Measurements from ENCODE around the gene IL5RA.

The IL5RA gene

GRCh38 chr3:3107181-3107580 lies 3.0 kb downstream of the IL5RA start:
- DNase-seq (ENCODE audit: low read depth), result no peak

DNA sequence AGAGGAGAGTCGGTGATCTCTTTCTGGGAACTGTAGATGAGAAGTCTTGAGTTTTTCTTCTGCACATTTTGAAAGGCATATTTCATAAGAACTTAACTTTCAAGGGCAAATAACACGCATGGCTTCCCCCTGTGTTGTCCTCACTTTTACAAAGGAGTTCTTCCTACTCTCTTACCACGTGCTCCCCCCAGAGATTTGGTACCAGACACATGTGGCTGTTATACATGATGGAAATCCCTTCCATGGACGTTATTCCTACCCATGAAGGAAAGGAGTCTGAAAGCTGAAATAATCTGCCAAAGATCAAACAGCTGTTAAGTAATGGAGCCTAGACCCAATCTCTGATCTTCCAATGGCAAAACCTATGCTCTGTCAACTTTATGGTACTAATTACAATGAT lies 4.4 kb downstream of the IL5RA start:
- no peak for DNase-seq (ENCODE audit: low read depth)

DNA sequence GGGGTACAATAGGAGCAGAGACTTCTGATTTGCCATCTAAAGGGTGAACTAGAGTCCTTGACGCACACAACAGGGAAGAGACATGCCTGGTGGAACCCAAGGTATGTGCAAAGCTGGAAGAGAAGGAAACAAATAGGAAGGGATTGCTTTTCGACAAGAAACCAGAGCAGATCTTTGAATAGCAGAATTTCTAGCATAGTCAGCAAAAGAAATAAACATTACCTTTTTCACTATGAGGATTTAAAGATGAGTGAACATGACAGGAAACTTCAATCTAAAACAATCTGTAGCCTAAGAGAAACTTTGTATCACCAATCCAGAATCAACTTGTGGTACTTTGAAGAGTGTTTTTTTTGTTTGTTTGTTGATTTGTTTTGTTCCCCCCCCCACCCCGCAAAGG lies 4.9 kb downstream of the IL5RA start:
- DNase-seq (ENCODE audit: low read depth), result no peak

DNA sequence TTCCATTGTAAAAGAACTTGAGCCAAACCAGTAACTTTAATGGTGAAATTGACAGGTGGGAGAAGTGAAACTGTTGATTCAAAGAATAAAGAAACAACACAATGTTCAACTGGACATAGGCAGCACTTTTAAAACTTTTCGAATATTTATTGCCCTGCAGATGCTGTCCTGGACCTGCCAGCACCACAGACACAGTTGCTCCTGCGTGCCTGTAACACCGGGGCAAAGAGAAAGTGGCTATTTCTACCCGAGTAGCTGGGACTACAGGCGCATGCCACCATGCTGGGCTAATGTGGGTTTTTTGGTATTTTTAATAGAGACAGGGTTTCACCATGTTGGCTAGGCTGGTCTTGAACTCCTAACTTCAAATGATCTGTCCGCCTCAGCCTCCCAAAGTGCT lies 7.4 kb downstream of the IL5RA start:
- no peak for DNase-seq (ENCODE audit: low read depth)

- no peak for DNase-seq (ENCODE audit: low read depth)
Observed at GRCh38 chr3:3101660-3102458, 8.3 kb downstream of the IL5RA start.

GRCh38 chr3:3097958-3098357 lies 12.2 kb downstream of the IL5RA start:
- no peak for DNase-seq (ENCODE audit: low read depth)

DNA sequence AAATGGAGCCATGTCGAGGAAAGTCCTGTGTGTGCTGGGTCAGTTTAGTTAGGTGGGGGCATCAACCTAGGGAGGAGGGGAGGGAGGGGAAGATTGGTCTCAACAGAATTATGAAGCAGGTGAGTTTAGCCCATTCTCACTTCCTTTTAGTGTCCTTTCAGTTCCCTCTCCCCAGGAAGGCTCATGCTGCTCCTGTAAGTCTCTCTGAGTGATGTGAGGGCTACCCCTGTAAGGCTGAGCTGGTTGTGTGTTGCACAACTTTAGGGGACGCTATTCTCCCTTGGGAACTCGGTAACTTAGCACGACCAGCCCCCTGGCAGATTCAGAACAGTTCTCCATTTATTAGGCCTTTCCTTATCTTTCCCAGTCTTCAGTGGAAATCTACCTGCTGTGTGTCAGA lies 21.2 kb downstream of the IL5RA start:
- no peak for DNase-seq (ENCODE audit: low read depth)

GRCh38 chr3:3087716-3088465 lies 22.3 kb downstream of the IL5RA start:
- DNase-seq (ENCODE audit: low read depth), result no peak

DNA sequence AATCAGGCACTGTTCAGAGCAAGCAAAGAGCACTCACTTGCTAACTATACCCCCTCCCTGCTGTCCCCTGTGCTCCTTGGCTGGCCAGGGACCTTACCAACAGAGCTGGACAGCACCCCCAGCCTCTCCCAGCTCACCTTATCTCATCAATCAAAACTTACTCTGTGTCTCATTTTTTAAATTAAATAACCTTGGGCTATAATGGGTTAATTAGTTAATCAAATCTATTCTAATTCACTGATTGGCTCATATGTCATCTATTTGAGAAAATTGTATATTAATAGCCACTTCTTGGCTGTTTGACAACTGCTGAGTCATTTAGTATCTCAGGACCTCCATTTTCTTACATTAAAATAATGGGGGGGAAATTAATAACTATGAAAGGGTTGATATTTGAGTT lies 22.9 kb downstream of the IL5RA start:
- DNase-seq (ENCODE audit: low read depth), result no peak

DNA sequence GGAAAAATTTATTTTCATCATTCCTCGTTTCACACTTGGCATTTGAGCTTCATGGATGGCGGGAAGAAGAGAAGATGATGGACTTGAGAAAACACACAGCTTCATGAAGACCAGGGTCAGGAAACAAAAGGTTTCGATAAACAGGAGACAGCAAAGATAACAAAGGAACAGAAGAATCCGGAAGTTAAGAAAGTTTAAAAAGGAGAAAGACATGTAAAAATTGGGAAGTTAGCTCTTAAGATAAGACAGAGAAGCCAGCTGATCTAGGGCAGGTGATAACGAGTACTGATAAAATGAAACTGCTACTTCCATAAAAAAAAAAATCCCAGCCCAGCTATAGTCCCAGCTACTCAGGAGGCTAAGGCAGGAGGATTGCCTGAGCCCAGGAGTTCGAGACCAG lies 23.9 kb downstream of the IL5RA start:
- DNase-seq (ENCODE audit: low read depth), result no peak

DNA sequence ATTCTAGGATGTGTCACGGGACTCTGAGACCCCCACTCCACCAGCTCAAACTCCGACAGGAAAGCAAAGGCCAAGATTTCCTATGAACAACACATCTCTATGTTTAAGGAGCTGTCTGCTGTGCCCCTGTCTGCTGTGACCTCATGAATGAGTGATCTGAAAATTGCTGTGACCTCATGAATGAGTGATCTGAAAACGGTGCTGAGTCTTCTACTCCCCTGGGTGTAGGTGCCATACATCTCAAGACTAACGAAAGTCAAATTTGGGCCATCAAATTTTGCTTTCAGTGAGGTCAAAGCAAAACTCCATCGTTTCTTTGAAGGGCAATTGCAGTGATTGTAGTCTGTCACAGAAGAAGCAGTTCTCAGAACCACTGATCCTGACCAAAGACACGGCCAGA lies 24.4 kb downstream of the IL5RA start:
- no peak for DNase-seq (ENCODE audit: low read depth)

- DNase-seq (ENCODE audit: low read depth), result no peak
Observed at GRCh38 chr3:3084890-3085289, 25.3 kb downstream of the IL5RA start.

- DNase-seq (ENCODE audit: low read depth), result no peak
Observed at GRCh38 chr3:3082234-3082924, 27.8 kb downstream of the IL5RA start.

GRCh38 chr3:3081381-3082233 lies 28.6 kb downstream of the IL5RA start:
- no peak for DNase-seq (ENCODE audit: low read depth)

DNA sequence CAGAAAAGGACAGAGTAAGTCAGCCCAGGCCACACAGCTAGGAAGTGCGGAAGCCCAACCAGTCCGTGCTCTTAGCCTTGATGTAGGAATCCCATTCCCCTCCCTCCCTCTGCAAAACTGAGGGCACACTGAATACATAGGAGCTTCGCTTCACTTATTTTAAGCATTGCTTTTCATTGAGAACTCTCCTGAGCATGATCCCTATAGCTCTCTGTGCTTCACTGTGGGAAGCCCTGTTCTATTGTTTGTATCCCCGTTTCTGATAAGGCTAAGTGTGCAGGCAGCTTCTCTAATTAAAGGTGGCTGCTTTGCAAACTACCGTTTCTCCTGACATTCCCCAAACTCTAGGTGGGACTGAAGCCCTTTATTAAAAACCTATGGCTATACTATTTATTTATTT lies 29.9 kb downstream of the IL5RA start:
- no peak for DNase-seq (ENCODE audit: low read depth)

DNA sequence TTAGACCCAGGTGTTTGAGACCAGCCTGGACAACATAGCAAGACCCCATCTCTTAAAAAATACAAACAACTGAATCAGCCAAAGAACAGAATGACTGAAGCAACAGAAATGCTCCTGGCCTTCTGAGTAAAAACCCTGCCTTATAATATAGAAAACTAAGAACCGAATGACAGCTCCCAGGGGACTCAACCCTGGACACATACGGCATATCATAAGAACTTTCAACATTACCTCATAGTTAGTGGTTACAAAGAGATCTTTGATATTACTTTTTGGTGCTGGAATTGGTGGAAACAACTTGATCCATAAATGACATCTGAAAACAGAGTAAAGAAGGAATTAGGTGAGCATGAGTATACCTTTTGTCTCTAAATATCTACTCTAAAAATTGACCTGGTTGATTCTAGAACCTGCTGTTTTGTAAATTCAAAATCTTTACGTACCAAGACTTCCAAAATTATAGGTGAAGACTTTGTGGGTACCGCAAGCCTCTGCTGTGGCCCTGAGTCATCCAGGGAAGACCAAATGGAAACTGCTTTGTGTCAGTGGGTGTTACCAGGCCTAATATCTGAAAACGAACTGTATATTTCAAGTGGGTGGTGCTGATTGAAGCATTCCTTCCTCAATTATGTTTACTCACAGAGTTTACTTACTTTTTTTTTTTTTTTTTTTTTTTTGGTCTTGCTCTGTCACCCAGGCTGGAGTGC lies 35.5 kb downstream of the IL5RA start:
- DNase-seq (ENCODE audit: low read depth), result no peak

- no peak for DNase-seq (ENCODE audit: low read depth)
Observed at GRCh38 chr3:3071136-3071535, 39.0 kb downstream of the IL5RA start.

- no peak for DNase-seq (ENCODE audit: low read depth)
Observed at GRCh38 chr3:3069723-3070122, 40.5 kb downstream of the IL5RA start.

GRCh38 chr3:3068358-3068881 lies 41.8 kb downstream of the IL5RA start:
- DNase-seq (ENCODE audit: low read depth), result no peak

DNA sequence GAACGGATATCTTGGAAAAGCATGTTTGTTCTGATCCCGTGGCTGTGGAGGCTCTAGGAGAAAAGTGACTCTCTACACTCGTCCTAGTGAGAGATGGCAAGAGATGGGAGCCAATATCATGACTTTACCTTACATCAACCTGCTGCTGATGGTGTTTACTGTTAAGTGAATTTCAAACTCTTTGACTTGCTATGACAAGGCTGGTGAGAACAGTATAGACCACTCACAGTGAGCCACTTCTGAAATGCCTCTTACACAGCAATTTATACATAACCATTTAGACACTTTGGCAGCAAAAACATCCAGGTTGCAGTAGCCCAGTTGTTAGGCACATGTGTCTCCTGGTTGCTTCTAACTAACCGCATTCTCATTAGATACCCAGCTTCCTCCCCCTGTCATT lies 43.3 kb downstream of the IL5RA start:
- no peak for DNase-seq (ENCODE audit: low read depth)

- no peak for DNase-seq (ENCODE audit: low read depth)
Observed at GRCh38 chr3:3066378-3066777, 43.8 kb downstream of the IL5RA start.
